GM18505 (cell line): ENCODE measurements around the gene RSBN1.
A peak's percentile ranks its signal among the peaks of the same experiment; 100 is the strongest.
"Not testable (repeated sequence)": the region's sequence is repeated elsewhere in the genome, so short reads cannot be mapped to it uniquely, and the experiment has no call there.

ENCODE experiments used
- ATAC-seq: cut with Tn5 transposase; IDR thresholded peaks from one replicate; pipeline ENCODE4 v1.9.1; 2021; ENCODE audit not compliant: unreplicated experiment
- POLR2A ChIP-seq: IDR thresholded peaks from 4 replicates; pipeline ENCODE4 v1.6.1; 2011; ENCODE audit warnings: borderline replicate concordance; ENCODE audit not compliant: insufficient read depth, insufficient read length; ENCODE audit errors: extremely low read depth

RSBN1 gene

GRCh38 chr1:113811888-113812660 lies at the start of gene RSBN1:
Gene RSBN1 (minus strand): TSS chr1:113812476. CDS start chr1:113812412, 64 bp downstream.
- ATAC-seq, result peak; percentile 92
- TF ChIP-seq POLR2A, result peak; percentile 87

- no peak for TF ChIP-seq POLR2A
- ATAC-seq, result no peak
These were observed 49.4 kb upstream of the RSBN1 start for GRCh38 chr1:113861641-113862040.

GRCh38 chr1:113860891-113861290 lies 48.6 kb upstream of the RSBN1 start:
- TF ChIP-seq POLR2A, result no peak

GRCh38 chr1:113859478-113860175 lies 47.4 kb upstream of the RSBN1 start:
- peak; percentile 27 for TF ChIP-seq POLR2A
- peak; percentile 75 for ATAC-seq

More at GRCh38 chr1:113860891-113861290, 48.6 kb upstream of the RSBN1 start:
- no peak for ATAC-seq

- no peak for ATAC-seq
- TF ChIP-seq POLR2A, result no peak
These were observed 46.7 kb upstream of the RSBN1 start for GRCh38 chr1:113858982-113859381.

- no peak for ATAC-seq
- no peak for TF ChIP-seq POLR2A
These were observed 46.1 kb upstream of the RSBN1 start for GRCh38 chr1:113858418-113858817.

- no peak for TF ChIP-seq POLR2A
- no peak for ATAC-seq
These were observed 45.5 kb upstream of the RSBN1 start for GRCh38 chr1:113857776-113858175.

GRCh38 chr1:113856401-113856790 lies 44.1 kb upstream of the RSBN1 start:
- ATAC-seq, result no peak
- no peak for TF ChIP-seq POLR2A

GRCh38 chr1:113855630-113856400 lies 43.5 kb upstream of the RSBN1 start:
- no peak for TF ChIP-seq POLR2A
- no peak for ATAC-seq

GRCh38 chr1:113854234-113854633 lies 42.0 kb upstream of the RSBN1 start:
- no peak for ATAC-seq
- no peak for TF ChIP-seq POLR2A

GRCh38 chr1:113852694-113853093 lies 40.4 kb upstream of the RSBN1 start:
- not testable (repeated sequence) for ATAC-seq

GRCh38 chr1:113850127-113850796 lies 38.0 kb upstream of the RSBN1 start:
- ATAC-seq, result no peak
- no peak for TF ChIP-seq POLR2A

GRCh38 chr1:113849072-113849471 lies 36.8 kb upstream of the RSBN1 start:
- TF ChIP-seq POLR2A, result no peak
- no peak for ATAC-seq
